ENCODE results near the gene BEND7. TPM values are rescaled to one million over a fixed set of nuclear protein-coding genes. Genes with fewer than 3 reads are reported as not detected.
"Not testable (repeated sequence)": the region's sequence is repeated elsewhere in the genome, so short reads cannot be mapped to it uniquely, and the experiment has no call there.

BEND7 gene
- total RNA-seq, 4 donors from 2014 or later = 14.7 to 27.4 (median 20.1) TPM

GRCh38 chr10:13550802-13551201 is 22.0 kb upstream of the BEND7 start:
- 84% methylated on average over 2 of the region's 2 CpGs for WGBS
- Histone ChIP-seq H3K27ac (replicated peaks in 1 of 4) (no peak overlapping the region), H3K4me3 (no peak overlapping the region), H3K27me3 (no peaks in the 10 kb centered on the region), H3K36me3 (no peaks in the 10 kb centered on the region), H3K9me3 (peaks cover 0 to 14% (median 9%) of the 10 kb centered on the region in 4 donors), H3K4me1 (no peaks in the 10 kb centered on the region)
- TF ChIP-seq, protein P1, sequence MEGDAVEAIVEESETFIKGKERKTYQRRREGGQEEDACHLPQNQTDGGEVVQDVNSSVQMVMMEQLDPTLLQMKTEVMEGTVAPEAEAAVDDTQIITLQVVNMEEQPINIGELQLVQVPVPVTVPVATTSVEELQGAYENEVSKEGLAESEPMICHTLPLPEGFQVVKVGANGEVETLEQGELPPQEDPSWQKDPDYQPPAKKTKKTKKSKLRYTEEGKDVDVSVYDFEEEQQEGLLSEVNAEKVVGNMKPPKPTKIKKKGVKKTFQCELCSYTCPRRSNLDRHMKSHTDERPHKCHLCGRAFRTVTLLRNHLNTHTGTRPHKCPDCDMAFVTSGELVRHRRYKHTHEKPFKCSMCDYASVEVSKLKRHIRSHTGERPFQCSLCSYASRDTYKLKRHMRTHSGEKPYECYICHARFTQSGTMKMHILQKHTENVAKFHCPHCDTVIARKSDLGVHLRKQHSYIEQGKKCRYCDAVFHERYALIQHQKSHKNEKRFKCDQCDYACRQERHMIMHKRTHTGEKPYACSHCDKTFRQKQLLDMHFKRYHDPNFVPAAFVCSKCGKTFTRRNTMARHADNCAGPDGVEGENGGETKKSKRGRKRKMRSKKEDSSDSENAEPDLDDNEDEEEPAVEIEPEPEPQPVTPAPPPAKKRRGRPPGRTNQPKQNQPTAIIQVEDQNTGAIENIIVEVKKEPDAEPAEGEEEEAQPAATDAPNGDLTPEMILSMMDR (IDR thresholded peaks at IDR 0.05) = no peak
- TF ChIP-seq POLR2A (IDR thresholded peaks at IDR 0.05; ENCODE audit: low read depth) (no peak), POLR2AphosphoS5 (IDR thresholded peaks at IDR 0.05) (no peak), EP300 (IDR thresholded peaks at IDR 0.05) (no peak)
- intact Hi-C loops (cut with DNase I) = no loop called here
- DNase-seq (ENCODE audit: extremely low spot score) = no peak

DNA sequence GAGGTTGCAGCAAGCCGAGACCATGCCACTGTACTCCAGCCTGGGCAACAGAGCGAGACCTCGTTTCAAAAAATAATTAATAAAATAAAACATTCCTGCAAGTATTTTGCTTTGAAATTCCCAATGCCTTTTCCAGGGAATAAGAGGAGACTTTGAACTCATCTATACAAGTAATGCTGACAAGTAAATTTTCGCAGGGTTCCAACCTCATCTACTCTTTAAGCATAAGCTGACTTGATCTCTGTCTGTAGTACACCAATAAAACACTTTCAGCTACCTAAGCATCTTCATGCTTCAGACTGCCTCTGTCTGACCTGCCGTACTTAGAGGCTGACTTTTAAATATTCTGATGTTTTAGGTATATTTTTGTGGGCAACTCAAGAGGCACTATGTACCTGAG is 13.7 kb upstream of the BEND7 start:
- Histone ChIP-seq H3K27me3 (peaks cover 0 to 35% (median 0%) of the 10 kb centered on the region in 4 donors), H3K4me3 (no peak overlapping the region), H3K36me3 (no peaks in the 10 kb centered on the region), H3K27ac (replicated peaks in 1 of 4) (no peak overlapping the region), H3K4me1 (no peaks in the 10 kb centered on the region), H3K9me3 (no peaks in the 10 kb centered on the region)
- TF ChIP-seq POLR2AphosphoS5 (IDR thresholded peaks at IDR 0.05) (no peak), POLR2A (IDR thresholded peaks at IDR 0.05; ENCODE audit: low read depth) (no peak), EP300 (IDR thresholded peaks at IDR 0.05) (no peak)
- TF ChIP-seq, protein P1 (IDR thresholded peaks at IDR 0.05) = no peak
- WGBS = 87% methylated on average over 5 of the region's 5 CpGs
- intact Hi-C loops (cut with DNase I) = no loop called here
- DNase-seq (ENCODE audit: extremely low spot score) = no peak

- 76% methylated on average over 9 of the region's 9 CpGs for WGBS
- not testable (repeated sequence) for H3K4me3 ChIP-seq; H3K4me1 ChIP-seq; DNase-seq (ENCODE audit: extremely low spot score); H3K36me3 ChIP-seq; H3K27ac ChIP-seq (replicated peaks in 1 of 4); H3K9me3 ChIP-seq
- H3K27me3 ChIP-seq = peaks cover 0 to 32% (median 0%) of the 10 kb centered on the region in 4 donors
- intact Hi-C loops (cut with DNase I) = loop anchor here (10.0 kb wide), 1 partner anchor 163 kb away; no protein-coding TSS in a partner anchor
These were observed 9.2 kb upstream of the BEND7 start for GRCh38 chr10:13537985-13538384.

GRCh38 chr10:13536674-13537366 is 8.0 kb upstream of the BEND7 start:
- peaks cover 0 to 20% (median 0%) of the 10 kb centered on the region in 4 donors for H3K27me3 ChIP-seq
- H3K4me3 ChIP-seq = no peak overlapping the region
- intact Hi-C loops (cut with DNase I) = loop anchor here (10.0 kb wide), 1 partner anchor 162 kb away; no protein-coding TSS in a partner anchor
- no peak for DNase-seq (ENCODE audit: extremely low spot score)
- H3K9me3 ChIP-seq = no peaks in the 10 kb centered on the region
- peaks cover 0 to 3% (median 0%) of the 10 kb centered on the region in 4 donors for H3K4me1 ChIP-seq
- WGBS = 66% methylated on average over 9 of the region's 11 CpGs
- no peaks in the 10 kb centered on the region for H3K36me3 ChIP-seq
- no peak for TF ChIP-seq POLR2AphosphoS5 (IDR thresholded peaks at IDR 0.05)
- TF ChIP-seq, protein P1 (IDR thresholded peaks at IDR 0.05) = peak; percentile 32 to 50 (median 33)
- no peak overlapping the region for H3K27ac ChIP-seq (replicated peaks in 1 of 4)

DNA sequence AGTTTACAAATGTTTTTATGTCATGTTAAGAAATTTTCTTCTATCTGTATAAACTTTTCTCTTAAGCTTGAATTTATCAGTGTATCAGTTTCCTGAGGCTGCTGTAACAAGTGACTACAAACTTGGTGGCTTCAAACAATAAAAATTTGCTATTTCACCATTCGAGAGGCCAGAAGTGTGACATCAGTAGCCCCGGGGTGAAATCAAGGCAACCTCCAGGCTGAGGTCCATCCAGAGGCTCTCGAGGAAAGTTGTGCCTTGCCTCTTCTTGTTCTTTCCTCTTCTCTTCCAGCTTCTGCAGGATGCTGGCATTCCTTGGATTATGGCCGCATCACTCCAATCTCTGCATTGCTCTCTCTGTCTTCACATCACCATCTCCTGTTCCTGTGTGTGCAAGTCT is 6.5 kb upstream of the BEND7 start:
- H3K27me3 ChIP-seq = peaks cover 0 to 5% (median 0%) of the 10 kb centered on the region in 4 donors
- no peak overlapping the region for H3K27ac ChIP-seq (replicated peaks in 1 of 4)
- H3K4me1 ChIP-seq = peaks cover 0 to 3% (median 0%) of the 10 kb centered on the region in 4 donors
- DNase-seq (ENCODE audit: extremely low spot score) = no peak
- no peak overlapping the region for H3K4me3 ChIP-seq
- no peaks in the 10 kb centered on the region for H3K9me3 ChIP-seq
- TF ChIP-seq POLR2A (IDR thresholded peaks at IDR 0.05; ENCODE audit: low read depth) = no peak
- TF ChIP-seq, protein P1 (IDR thresholded peaks at IDR 0.05) = no peak
- no peak for TF ChIP-seq POLR2AphosphoS5 (IDR thresholded peaks at IDR 0.05)
- no peak for TF ChIP-seq EP300 (IDR thresholded peaks at IDR 0.05)
- intact Hi-C loops (cut with DNase I) = loop anchor here (10.0 kb wide), 1 partner anchor 161 kb away; no protein-coding TSS in a partner anchor
- WGBS = 95% methylated on average over 4 of the region's 4 CpGs
- no peaks in the 10 kb centered on the region for H3K36me3 ChIP-seq
